ENCODE results near the gene KSR1. TPM values are rescaled to one million over a fixed set of nuclear protein-coding genes. Genes with fewer than 3 reads are reported as not detected.

KSR1 gene
- total and polyA plus RNA-seq, 2 of the 8 experiments (the other 6 are each of a cell fraction or from before 2014, with no cell fraction given): 14.1 to 34.7 TPM

GRCh38 chr17:27419156-27419555 lies 37.1 kb upstream of the KSR1 start:
- H3K36me3 ChIP-seq (ENCODE audit: control insufficient read depth in 2 of 4, insufficient read depth in 4 of 4, low read length in 3 of 4): no peaks in the 10 kb centered on the region
- H3K9me3 ChIP-seq (ENCODE audit: insufficient read depth in 2 of 2, low read depth in 1 of 2, low read length in 1 of 2): no peaks in the 10 kb centered on the region
- no peak overlapping the region for H3K4me3 ChIP-seq (ENCODE audit: extremely low read depth in 1 of 4, insufficient read depth in 2 of 4, low read depth in 3 of 4, low read length in 4 of 4)
- H3K27me3 ChIP-seq (replicated peaks in 1 of 4; ENCODE audit: control insufficient read depth in 3 of 4, extremely low read depth in 1 of 4, insufficient read depth in 3 of 4, low read length in 3 of 4): no peaks in the 10 kb centered on the region
- TF ChIP-seq SIRT6 (IDR thresholded peaks at IDR 0.05; ENCODE audit: low read length) (no peak), TAF1 (IDR thresholded peaks at IDR 0.05; ENCODE audit: low read depth, low read length) (no peak), RAD21 (IDR thresholded peaks at IDR 0.05 in 1 of 2, conservative IDR thresholded peaks at IDR 0.05 in 1 of 2; ENCODE audit: low read depth in 2 of 2, low read length in 2 of 2) (no peak), EZH2 (IDR thresholded peaks at IDR 0.05; ENCODE audit: low read depth, low read length, severe bottlenecking) (no peak), HDAC2 (IDR thresholded peaks at IDR 0.05; ENCODE audit: borderline replicate concordance in 1 of 2, low read depth in 2 of 2, low read length in 2 of 2) (no peak), KDM4A (IDR thresholded peaks at IDR 0.05; ENCODE audit: low read depth, low read length, severe bottlenecking) (no peak), CBX5 (IDR thresholded peaks at IDR 0.05; ENCODE audit: low read depth, low read length) (no peak), CREB1 (IDR thresholded peaks at IDR 0.05) (no peak), SAP30 (IDR thresholded peaks at IDR 0.05; ENCODE audit: insufficient read depth, insufficient replicate concordance, low read length) (no peak), EP300 (IDR thresholded peaks at IDR 0.05; ENCODE audit: borderline replicate concordance in 1 of 2, low read depth in 2 of 2, low read length in 2 of 2) (no peak), RXRA (IDR thresholded peaks at IDR 0.05; ENCODE audit: insufficient read depth, low read depth, low read length) (no peak), EGR1 (IDR thresholded peaks at IDR 0.05; ENCODE audit: borderline replicate concordance, low read depth, low read length) (no peak)
- ChIA-PET POLR2A (ENCODE audit: partially characterized antibody) (no interaction called here), CTCF (ENCODE audit: partially characterized antibody) (no interaction called here)
- H2AK5ac ChIP-seq (ENCODE audit: low read depth, low read length): no peak overlapping the region
- H4K91ac ChIP-seq (replicated peaks; ENCODE audit: insufficient read length, low read length): no peak overlapping the region
- H3K18ac ChIP-seq (ENCODE audit: extremely low read depth, low read length): no peak overlapping the region
- no peak overlapping the region for H3K23ac ChIP-seq (ENCODE audit: insufficient read length)
- no peak for DNase-seq (ENCODE audit: low read depth in 1 of 2, low spot score in 2 of 2)
- H4K5ac ChIP-seq (ENCODE audit: insufficient read length, low read depth, low read length): no peak overlapping the region
- no peak overlapping the region for H3K27ac ChIP-seq (ENCODE audit: low read depth, low read length)
- no peaks in the 10 kb centered on the region; a peak in 1 of 7 replicates for H3K4me1 ChIP-seq (replicated peaks in 1 of 4; ENCODE audit: control insufficient read depth in 3 of 4, insufficient read depth in 4 of 4, low read length in 3 of 4)
- H4K20me1 ChIP-seq (replicated peaks in 1 of 2; ENCODE audit: control insufficient read depth in 1 of 2, insufficient read depth in 2 of 2, low read length in 2 of 2): no peaks in the 10 kb centered on the region
- no peak overlapping the region for H2BK20ac ChIP-seq (ENCODE audit: low read length)
- no peak overlapping the region for H3K4ac ChIP-seq (replicated peaks; ENCODE audit: insufficient read length, low read depth, low read length)
- FAIRE-seq: no peak
- no peak overlapping the region for H3K56ac ChIP-seq (replicated peaks; ENCODE audit: insufficient read length, low read depth, low read length)
- no peak overlapping the region for H3K14ac ChIP-seq (ENCODE audit: insufficient read length)
- no peak overlapping the region for H2BK12ac ChIP-seq (ENCODE audit: low read depth, low read length)
- no peak overlapping the region for H2BK15ac ChIP-seq (ENCODE audit: low read length)
- no peak overlapping the region for H3K9ac ChIP-seq (replicated peaks in 1 of 4; ENCODE audit: extremely low read depth in 1 of 4, low read depth in 3 of 4, low read length in 3 of 4)
- H2AFZ ChIP-seq (ENCODE audit: low read length): no peak overlapping the region
- no peaks in the 10 kb centered on the region for H3K23me2 ChIP-seq (ENCODE audit: low read depth, low read length)
- 88% methylated on average over 4 of the region's 4 CpGs; no CpG with 5 or more reads in 1 of the 2 experiments for WGBS, 2 experiments (ENCODE audit: extremely low coverage in 1 of 2, insufficient coverage in 1 of 2, insufficient read length in 1 of 2, insufficient replicate concordance in 2 of 2, low coverage in 1 of 2, low lambda C conversion rate in 2 of 2, missing lambda C conversion rate in 1 of 2)
- no peaks in the 10 kb centered on the region for H3K79me2 ChIP-seq (ENCODE audit: control insufficient read depth in 1 of 2, insufficient read depth in 2 of 2, low read length in 2 of 2)
- no peaks in the 10 kb centered on the region for H3K79me1 ChIP-seq (ENCODE audit: low read depth, low read length)
- H2BK120ac ChIP-seq (replicated peaks; ENCODE audit: low read depth, low read length): no peak overlapping the region
- H4K8ac ChIP-seq (ENCODE audit: extremely low read depth, insufficient read depth, low read length): no peak overlapping the region
- H3K4me2 ChIP-seq (ENCODE audit: insufficient read depth in 1 of 2, low read depth in 2 of 2, low read length in 2 of 2): no peak overlapping the region
- H2BK5ac ChIP-seq (ENCODE audit: low read depth, low read length): no peak overlapping the region

Data from H1 (cell line).